Neural progenitor cell (in vitro differentiated cells): ENCODE measurements around the gene METTL8. TPM values are rescaled to one million over a fixed set of nuclear protein-coding genes. Genes with fewer than 3 reads are reported as not detected.

Source experiments
- DNase-seq: peaks from one replicate; pipeline ENCODE4 v3.0.0-alpha.2; 2016; ENCODE audit warnings: low spot score
- H2AFZ ChIP-seq: fragments of 200-600 bp; sonication (generic); replicated peaks from 2 replicates; pipeline ENCODE4 v1.6.1; 2016; ENCODE audit warnings: antibody characterized with exemption
- H3F3A ChIP-seq: fragments of 200-600 bp; sonication (generic); 2 replicates; pipeline ENCODE4 v1.6.1; 2016; ENCODE audit warnings: antibody characterized with exemption, low read depth
- H3K27ac ChIP-seq: fragments of 200-600 bp; sonication (generic); 2 replicates; pipeline ENCODE4 v1.5.1; 2016; ENCODE audit warnings: mild to moderate bottlenecking
- H3K27me3 ChIP-seq: fragments of 200-600 bp; sonication (generic); 2 replicates; pipeline ENCODE4 v1.6.1; 2016; ENCODE audit warnings: mild to moderate bottlenecking, moderate library complexity
- H3K36me3 ChIP-seq: fragments of 200-600 bp; sonication (generic); 2 replicates; pipeline ENCODE4 v1.5.1; 2016
- H3K4me1 ChIP-seq: fragments of 200-600 bp; sonication (generic); 2 replicates; pipeline ENCODE4 v1.6.1; 2016; ENCODE audit warnings: mixed run types
- H3K4me2 ChIP-seq: fragments of 200-600 bp; sonication (generic); 2 replicates; pipeline ENCODE4 v1.6.1; 2016
- H3K4me3 ChIP-seq: fragments of 200-600 bp; sonication (generic); 2 replicates; pipeline ENCODE4 v1.5.1; 2016
- H3K79me2 ChIP-seq: fragments of 200-600 bp; sonication (generic); 2 replicates; pipeline ENCODE4 v1.6.1; 2016; ENCODE audit warnings: low read depth
- H3K9ac ChIP-seq: fragments of 200-600 bp; sonication (generic); 2 replicates; pipeline ENCODE4 v1.6.1; 2016
- H3K9me3 ChIP-seq: fragments of 200-600 bp; sonication (generic); 2 replicates; pipeline ENCODE4 v1.5.1; 2016; ENCODE audit warnings: low read depth
- H4K20me1 ChIP-seq: fragments of 200-600 bp; sonication (generic); 2 replicates; pipeline ENCODE4 v1.6.1; 2016; ENCODE audit warnings: low read depth
- H3K27ac Mint-ChIP-seq: 3 replicates; pipeline ENCODE4 v1.8.0; 2021; ENCODE audit warnings: mixed read lengths
- H3K27me3 Mint-ChIP-seq: 2 replicates; pipeline ENCODE4 v1.8.0; 2022; ENCODE audit warnings: low read depth, mild to moderate bottlenecking, inconsistent platforms, moderate library complexity, mixed read lengths; ENCODE audit not compliant: insufficient read depth
- H3K36me3 Mint-ChIP-seq: 3 replicates; pipeline ENCODE4 v1.8.0; 2021; ENCODE audit warnings: mixed read lengths
- H3K4me1 Mint-ChIP-seq: 3 replicates; pipeline ENCODE4 v1.8.0; 2021; ENCODE audit warnings: mixed read lengths
- H3K4me3 Mint-ChIP-seq: 3 replicates; pipeline ENCODE4 v1.8.0; 2021; ENCODE audit warnings: mild to moderate bottlenecking, moderate library complexity, mixed read lengths
- H3K9me3 Mint-ChIP-seq: 3 replicates; pipeline ENCODE4 v1.8.0; 2020; ENCODE audit warnings: mixed read lengths
- CTCF ChIP-seq: fragments of 200-600 bp; sonication (generic); IDR thresholded peaks from 2 replicates; pipeline ENCODE4 v1.5.1; 2017; ENCODE audit warnings: antibody characterized with exemption, mild to moderate bottlenecking
- EZH2 ChIP-seq: fragments of 200-600 bp; sonication (generic); IDR thresholded peaks from 2 replicates; pipeline ENCODE4 v1.6.1; 2017; ENCODE audit warnings: antibody characterized with exemption, mild to moderate bottlenecking, moderate library complexity
- EZH2phosphoT487 ChIP-seq: fragments of 200-600 bp; sonication (generic); IDR thresholded peaks from 2 replicates; pipeline ENCODE4 v1.6.1; 2017; ENCODE audit warnings: antibody characterized with exemption
- total RNA-seq: library from RNA; depleted of rRNA; stranded (reverse); fragments of >200 nt; gene quantifications from 2 replicates; pipeline ENCODE4 v1.2.3, GENCODE V29; 2015; ENCODE audit warnings: low replicate concordance

METTL8 gene
- total RNA-seq, 1 donor from 2014 or later: 29.2 TPM

- no peak overlapping the region for H3K4me2 ChIP-seq
- H4K20me1 ChIP-seq: peaks cover 10% of the 10 kb centered on the region
- H3K79me2 ChIP-seq: no peaks in the 10 kb centered on the region
- Mint-ChIP-seq H3K9me3 (no peaks in the 10 kb centered on the region), H3K36me3 (peaks cover 6% of the 10 kb centered on the region), H3K27me3 (no peaks in the 10 kb centered on the region), H3K4me1 (peaks cover 25% of the 10 kb centered on the region), H3K4me3 (no peak overlapping the region), H3K27ac (no peak overlapping the region)
- H3K27ac ChIP-seq: no peak overlapping the region
- peaks cover 34% of the 10 kb centered on the region for H3K4me1 ChIP-seq
- no peak overlapping the region for H3K9ac ChIP-seq
- no peak overlapping the region for H2AFZ ChIP-seq
- H3K4me3 ChIP-seq: no peak overlapping the region
- H3K27me3 ChIP-seq: no peaks in the 10 kb centered on the region
- no peaks in the 10 kb centered on the region for H3K36me3 ChIP-seq
- TF ChIP-seq EZH2phosphoT487: no peak
- TF ChIP-seq EZH2: no peak
- TF ChIP-seq CTCF: no peak
- H3F3A ChIP-seq: peaks cover 23% of the 10 kb centered on the region
- DNase-seq: no peak
- no peaks in the 10 kb centered on the region for H3K9me3 ChIP-seq
Observed at GRCh38 chr2:171322928-171323327, 110.9 kb downstream of the METTL8 start.

DNA sequence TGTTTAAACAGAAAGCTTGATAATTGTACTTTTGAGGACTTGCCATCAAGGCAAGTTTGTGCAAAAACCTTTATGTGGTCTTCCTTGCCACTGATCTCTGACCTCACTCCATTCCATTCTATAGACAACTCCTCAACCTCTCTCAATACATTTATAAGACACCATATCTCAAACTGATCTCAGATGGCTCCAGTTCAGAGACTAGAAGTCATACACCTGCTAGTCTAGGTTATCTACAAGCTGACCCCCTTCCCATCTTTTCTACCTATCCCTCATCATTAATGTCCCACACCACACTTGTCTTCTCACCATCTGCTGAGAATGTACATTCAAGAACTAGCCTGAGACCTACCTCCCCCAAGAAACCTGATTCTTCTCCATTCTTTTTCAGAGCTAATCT lies 113.1 kb downstream of the METTL8 start:
- no peak overlapping the region for H3K27ac Mint-ChIP-seq
- Histone ChIP-seq H3K27me3 (no peaks in the 10 kb centered on the region), H3K9ac (no peak overlapping the region), H3K4me1 (peaks cover 42% of the 10 kb centered on the region), H3K79me2 (no peaks in the 10 kb centered on the region), H2AFZ (no peak overlapping the region), H3F3A (peaks cover 41% of the 10 kb centered on the region), H3K4me3 (no peak overlapping the region), H3K9me3 (no peaks in the 10 kb centered on the region), H3K36me3 (no peaks in the 10 kb centered on the region), H3K27ac (no peak overlapping the region), H3K4me2 (no peak overlapping the region), H4K20me1 (peaks cover 17% of the 10 kb centered on the region)
- TF ChIP-seq CTCF: no peak
- no peak for TF ChIP-seq EZH2phosphoT487
- no peak for TF ChIP-seq EZH2
- peaks cover 31% of the 10 kb centered on the region for H3K4me1 Mint-ChIP-seq
- no peak for DNase-seq
- no peaks in the 10 kb centered on the region for H3K27me3 Mint-ChIP-seq
- peaks cover 6% of the 10 kb centered on the region for H3K36me3 Mint-ChIP-seq
- no peaks in the 10 kb centered on the region for H3K9me3 Mint-ChIP-seq
- no peak overlapping the region for H3K4me3 Mint-ChIP-seq

GRCh38 chr2:171320208-171320621 lies 113.6 kb downstream of the METTL8 start:
- Mint-ChIP-seq H3K36me3 (peaks cover 6% of the 10 kb centered on the region), H3K27ac (no peak overlapping the region), H3K4me1 (peaks cover 31% of the 10 kb centered on the region), H3K27me3 (no peaks in the 10 kb centered on the region), H3K4me3 (no peak overlapping the region), H3K9me3 (no peaks in the 10 kb centered on the region)
- H3K27ac ChIP-seq: no peak overlapping the region
- no peak overlapping the region for H3K4me2 ChIP-seq
- TF ChIP-seq CTCF (no peak), EZH2phosphoT487 (no peak), EZH2 (no peak)
- H3K27me3 ChIP-seq: no peaks in the 10 kb centered on the region
- H3K79me2 ChIP-seq: no peaks in the 10 kb centered on the region
- DNase-seq: no peak
- H3K4me3 ChIP-seq: no peak overlapping the region
- no peaks in the 10 kb centered on the region for H3K9me3 ChIP-seq
- peaks cover 47% of the 10 kb centered on the region for H3K4me1 ChIP-seq
- H3K9ac ChIP-seq: no peak overlapping the region
- no peaks in the 10 kb centered on the region for H3K36me3 ChIP-seq
- peaks cover 46% of the 10 kb centered on the region for H3F3A ChIP-seq
- peaks cover 18% of the 10 kb centered on the region for H4K20me1 ChIP-seq
- H2AFZ ChIP-seq: no peak overlapping the region
